Neuron (in vitro differentiated cells): ENCODE measurements around the gene TRIM40.

Experiments
- H2AFZ ChIP-seq: one replicate; pipeline ENCODE4 v1.6.1; 2013; ENCODE audit warnings: low read depth, mild to moderate bottlenecking, inconsistent platforms, low read length, moderate library complexity
- H3K27me3 ChIP-seq: one replicate; pipeline ENCODE4 v1.6.1; 2013; ENCODE audit warnings: low read length; ENCODE audit not compliant: insufficient read depth
- H3K36me3 ChIP-seq: one replicate; pipeline ENCODE4 v1.6.1; 2013; ENCODE audit warnings: low read length; ENCODE audit not compliant: insufficient read depth
- H3K4me1 ChIP-seq: one replicate; pipeline ENCODE4 v1.6.1; 2013; ENCODE audit warnings: low read length; ENCODE audit not compliant: insufficient read depth
- H3K4me3 ChIP-seq: 2 replicates; pipeline ENCODE4 v1.5.1; 2013; ENCODE audit warnings: mild to moderate bottlenecking, low read length, moderate library complexity
- H3K9me3 ChIP-seq: one replicate; pipeline ENCODE4 v1.6.1; 2013; ENCODE audit warnings: low read length

The TRIM40 gene

GRCh38 chr6:30135757-30136156, at the start of gene TRIM40:
Gene TRIM40 (plus strand): TSS chr6:30136140. CDS start chr6:30137037, 897 bp downstream.
- no peak within 1 kb of the TSS for H3K4me3 ChIP-seq
- no peak within 1 kb of the TSS for H2AFZ ChIP-seq
- no peaks in the 10 kb centered on the region for H3K9me3 ChIP-seq
- peaks cover 18% of the 10 kb centered on the region for H3K27me3 ChIP-seq
- H3K4me1 ChIP-seq: no peaks in the 10 kb centered on the region
- H3K36me3 ChIP-seq: no peaks in the 10 kb centered on the region

GRCh38 chr6:30087876-30088275, 48.1 kb upstream of the TRIM40 start:
- Histone ChIP-seq H2AFZ (no peak overlapping the region), H3K4me1 (no peaks in the 10 kb centered on the region), H3K4me3 (no peak overlapping the region), H3K9me3 (no peaks in the 10 kb centered on the region), H3K36me3 (no peaks in the 10 kb centered on the region), H3K27me3 (peaks cover 23% of the 10 kb centered on the region)

GRCh38 chr6:30091577-30092381, 44.2 kb upstream of the TRIM40 start:
- Histone ChIP-seq H3K36me3 (no peaks in the 10 kb centered on the region), H2AFZ (no peak overlapping the region), H3K27me3 (peaks cover 40% of the 10 kb centered on the region)

GRCh38 chr6:30092852-30093543, 42.9 kb upstream of the TRIM40 start:
- H3K27me3 ChIP-seq: peaks cover 51% of the 10 kb centered on the region
- no peaks in the 10 kb centered on the region for H3K36me3 ChIP-seq
- H2AFZ ChIP-seq: no peak overlapping the region
- H3K4me3 ChIP-seq: no peak overlapping the region
- H3K9me3 ChIP-seq: no peaks in the 10 kb centered on the region
- no peaks in the 10 kb centered on the region for H3K4me1 ChIP-seq

More at GRCh38 chr6:30091577-30092381, 44.2 kb upstream of the TRIM40 start:
- H3K4me3 ChIP-seq: no peak overlapping the region
- H3K9me3 ChIP-seq: no peaks in the 10 kb centered on the region
- H3K4me1 ChIP-seq: no peaks in the 10 kb centered on the region

- H3K36me3 ChIP-seq: no peaks in the 10 kb centered on the region
- no peaks in the 10 kb centered on the region for H3K4me1 ChIP-seq
- H3K9me3 ChIP-seq: no peaks in the 10 kb centered on the region
- no peak overlapping the region for H2AFZ ChIP-seq
- H3K27me3 ChIP-seq: peaks cover 60% of the 10 kb centered on the region
- H3K4me3 ChIP-seq: no peak overlapping the region
Measured at GRCh38 chr6:30093951-30094661, 41.8 kb upstream of the TRIM40 start.

- peaks cover 8% of the 10 kb centered on the region for H3K4me1 ChIP-seq
- no peaks in the 10 kb centered on the region for H3K9me3 ChIP-seq
- H3K27me3 ChIP-seq: peaks cover 66% of the 10 kb centered on the region
- H3K36me3 ChIP-seq: no peaks in the 10 kb centered on the region
- H2AFZ ChIP-seq: no peak overlapping the region
- H3K4me3 ChIP-seq: no peak overlapping the region
Measured at GRCh38 chr6:30096829-30097228, 39.1 kb upstream of the TRIM40 start.

- Histone ChIP-seq H3K27me3 (peaks cover 71% of the 10 kb centered on the region), H2AFZ (no peak overlapping the region), H3K4me3 (no peak overlapping the region)
Measured at GRCh38 chr6:30097902-30098768, 37.8 kb upstream of the TRIM40 start.

GRCh38 chr6:30100154-30100553, 35.8 kb upstream of the TRIM40 start:
- Histone ChIP-seq H3K27me3 (peaks cover 84% of the 10 kb centered on the region), H3K4me3 (no peak overlapping the region)

More at GRCh38 chr6:30097902-30098768, 37.8 kb upstream of the TRIM40 start:
- Histone ChIP-seq H3K36me3 (no peaks in the 10 kb centered on the region), H3K9me3 (no peaks in the 10 kb centered on the region), H3K4me1 (peaks cover 9% of the 10 kb centered on the region)

GRCh38 chr6:30100585-30101443, 35.1 kb upstream of the TRIM40 start:
- H3K4me3 ChIP-seq: no peak overlapping the region

More at GRCh38 chr6:30100154-30100553, 35.8 kb upstream of the TRIM40 start:
- H3K4me1 ChIP-seq: peaks cover 9% of the 10 kb centered on the region
- no peaks in the 10 kb centered on the region for H3K9me3 ChIP-seq
- no peak overlapping the region for H2AFZ ChIP-seq
- H3K36me3 ChIP-seq: no peaks in the 10 kb centered on the region

GRCh38 chr6:30101444-30102413, 34.2 kb upstream of the TRIM40 start:
- Histone ChIP-seq H2AFZ (no peak overlapping the region), H3K9me3 (no peaks in the 10 kb centered on the region), H3K4me1 (peaks cover 9% of the 10 kb centered on the region), H3K4me3 (peak overlapping the region; percentile 16), H3K36me3 (no peaks in the 10 kb centered on the region), H3K27me3 (peaks cover 84% of the 10 kb centered on the region)

More at GRCh38 chr6:30100585-30101443, 35.1 kb upstream of the TRIM40 start:
- Histone ChIP-seq H3K4me1 (peaks cover 9% of the 10 kb centered on the region), H3K36me3 (no peaks in the 10 kb centered on the region), H3K27me3 (peaks cover 81% of the 10 kb centered on the region), H2AFZ (no peak overlapping the region), H3K9me3 (no peaks in the 10 kb centered on the region)

GRCh38 chr6:30102414-30102969, 33.4 kb upstream of the TRIM40 start:
- Histone ChIP-seq H3K4me3 (no peak overlapping the region), H3K9me3 (no peaks in the 10 kb centered on the region), H2AFZ (peak overlapping the region; percentile 39), H3K27me3 (peaks cover 77% of the 10 kb centered on the region), H3K36me3 (no peaks in the 10 kb centered on the region), H3K4me1 (peaks cover 9% of the 10 kb centered on the region)
